ENCODE measurements around the gene NAMPT. TPM values are rescaled to one million over a fixed set of nuclear protein-coding genes. Genes with fewer than 3 reads are reported as not detected.
"Not testable (repeated sequence)": the region's sequence is repeated elsewhere in the genome, so short reads cannot be mapped to it uniquely, and the experiment has no call there.

Gene NAMPT
- total RNA-seq, 1 experiment from 2014 or later: 364 TPM

- H3K9me3 Mint-ChIP-seq (ENCODE audit: low read depth, unreplicated experiment): peaks cover 4% of the 10 kb centered on the region
- no peaks in the 10 kb centered on the region for H3K27me3 Mint-ChIP-seq (ENCODE audit: unreplicated experiment)
- H3K4me3 Mint-ChIP-seq (ENCODE audit: low read depth, unreplicated experiment): no peak overlapping the region
- no peak for TF ChIP-seq CTCF (IDR thresholded peaks at IDR 0.05; ENCODE audit: unreplicated experiment)
- no peak overlapping the region for H3K27ac Mint-ChIP-seq (ENCODE audit: unreplicated experiment)
- no TSS peak for BruUV-seq (replicated peaks)
- H3K4me1 Mint-ChIP-seq (ENCODE audit: low read depth, unreplicated experiment): peaks cover 35% of the 10 kb centered on the region
- no peaks in the 10 kb centered on the region for H3K36me3 Mint-ChIP-seq (ENCODE audit: insufficient read depth, unreplicated experiment)
- CTCF ChIA-PET: no interaction called here
- intact Hi-C loops (cut with micrococcal nuclease; ENCODE audit: unreplicated experiment): no loop called here
- DNase-seq: no peak
Observed at GRCh38 chr7:106309362-106309761, 24.6 kb upstream of the NAMPT start.

GRCh38 chr7:106306256-106306655 lies 21.5 kb upstream of the NAMPT start:
- H3K4me1 Mint-ChIP-seq (ENCODE audit: low read depth, unreplicated experiment): peaks cover 19% of the 10 kb centered on the region
- TF ChIP-seq CTCF (IDR thresholded peaks at IDR 0.05; ENCODE audit: unreplicated experiment): no peak
- H3K36me3 Mint-ChIP-seq (ENCODE audit: insufficient read depth, unreplicated experiment): no peaks in the 10 kb centered on the region
- DNase-seq: no peak
- intact Hi-C loops (cut with micrococcal nuclease; ENCODE audit: unreplicated experiment): no loop called here
- no peaks in the 10 kb centered on the region for H3K27me3 Mint-ChIP-seq (ENCODE audit: unreplicated experiment)
- H3K27ac Mint-ChIP-seq (ENCODE audit: unreplicated experiment): peak overlapping the region; percentile 15
- peaks cover 11% of the 10 kb centered on the region for H3K9me3 Mint-ChIP-seq (ENCODE audit: low read depth, unreplicated experiment)
- H3K4me3 Mint-ChIP-seq (ENCODE audit: low read depth, unreplicated experiment): no peak overlapping the region
- no TSS peak for BruUV-seq (replicated peaks)
- CTCF ChIA-PET: no interaction called here

GRCh38 chr7:106305732-106306131 lies 20.9 kb upstream of the NAMPT start:
- Mint-ChIP-seq H3K36me3 (ENCODE audit: insufficient read depth, unreplicated experiment) (no peaks in the 10 kb centered on the region), H3K9me3 (ENCODE audit: low read depth, unreplicated experiment) (peaks cover 12% of the 10 kb centered on the region), H3K27ac (ENCODE audit: unreplicated experiment) (no peak overlapping the region), H3K4me1 (ENCODE audit: low read depth, unreplicated experiment) (peaks cover 19% of the 10 kb centered on the region), H3K4me3 (ENCODE audit: low read depth, unreplicated experiment) (no peak overlapping the region), H3K27me3 (ENCODE audit: unreplicated experiment) (no peaks in the 10 kb centered on the region)
- DNase-seq: no peak
- TF ChIP-seq CTCF (IDR thresholded peaks at IDR 0.05; ENCODE audit: unreplicated experiment): no peak
- intact Hi-C loops (cut with micrococcal nuclease; ENCODE audit: unreplicated experiment): no loop called here
- BruUV-seq (replicated peaks): no TSS peak
- CTCF ChIA-PET: no interaction called here

GRCh38 chr7:106304568-106304967 lies 19.8 kb upstream of the NAMPT start:
- intact Hi-C loops (cut with micrococcal nuclease; ENCODE audit: unreplicated experiment): no loop called here
- Mint-ChIP-seq H3K4me3 (ENCODE audit: low read depth, unreplicated experiment) (no peak overlapping the region), H3K27ac (ENCODE audit: unreplicated experiment) (no peak overlapping the region)

GRCh38 chr7:106298631-106299030 lies 13.8 kb upstream of the NAMPT start:
- peaks cover 12% of the 10 kb centered on the region for H3K9me3 Mint-ChIP-seq (ENCODE audit: low read depth, unreplicated experiment)
- H3K36me3 Mint-ChIP-seq (ENCODE audit: insufficient read depth, unreplicated experiment); CTCF ChIA-PET; H3K27me3 Mint-ChIP-seq (ENCODE audit: unreplicated experiment); H3K4me3 Mint-ChIP-seq (ENCODE audit: low read depth, unreplicated experiment); H3K4me1 Mint-ChIP-seq (ENCODE audit: low read depth, unreplicated experiment); H3K27ac Mint-ChIP-seq (ENCODE audit: unreplicated experiment); DNase-seq; intact Hi-C loops (cut with micrococcal nuclease; ENCODE audit: unreplicated experiment); BruUV-seq (replicated peaks): not testable (repeated sequence)

More at GRCh38 chr7:106304568-106304967, 19.8 kb upstream of the NAMPT start:
- Mint-ChIP-seq H3K4me1 (ENCODE audit: low read depth, unreplicated experiment) (peaks cover 19% of the 10 kb centered on the region), H3K27me3 (ENCODE audit: unreplicated experiment) (no peaks in the 10 kb centered on the region), H3K9me3 (ENCODE audit: low read depth, unreplicated experiment) (peaks cover 12% of the 10 kb centered on the region), H3K36me3 (ENCODE audit: insufficient read depth, unreplicated experiment) (no peaks in the 10 kb centered on the region)
- TF ChIP-seq CTCF (IDR thresholded peaks at IDR 0.05; ENCODE audit: unreplicated experiment): no peak
- CTCF ChIA-PET: no interaction called here
- no peak for DNase-seq
- BruUV-seq (replicated peaks): no TSS peak

- peaks cover 10% of the 10 kb centered on the region for H3K9me3 Mint-ChIP-seq (ENCODE audit: low read depth, unreplicated experiment)
- BruUV-seq (replicated peaks); DNase-seq; H3K36me3 Mint-ChIP-seq (ENCODE audit: insufficient read depth, unreplicated experiment); CTCF ChIA-PET; intact Hi-C loops (cut with micrococcal nuclease; ENCODE audit: unreplicated experiment); H3K27me3 Mint-ChIP-seq (ENCODE audit: unreplicated experiment); H3K27ac Mint-ChIP-seq (ENCODE audit: unreplicated experiment); H3K4me3 Mint-ChIP-seq (ENCODE audit: low read depth, unreplicated experiment); H3K4me1 Mint-ChIP-seq (ENCODE audit: low read depth, unreplicated experiment): not testable (repeated sequence)
Observed at GRCh38 chr7:106298155-106298554, 13.4 kb upstream of the NAMPT start.

All from Calu3 (cell line).